ENCODE measurements around the gene THBS1.

DNA sequence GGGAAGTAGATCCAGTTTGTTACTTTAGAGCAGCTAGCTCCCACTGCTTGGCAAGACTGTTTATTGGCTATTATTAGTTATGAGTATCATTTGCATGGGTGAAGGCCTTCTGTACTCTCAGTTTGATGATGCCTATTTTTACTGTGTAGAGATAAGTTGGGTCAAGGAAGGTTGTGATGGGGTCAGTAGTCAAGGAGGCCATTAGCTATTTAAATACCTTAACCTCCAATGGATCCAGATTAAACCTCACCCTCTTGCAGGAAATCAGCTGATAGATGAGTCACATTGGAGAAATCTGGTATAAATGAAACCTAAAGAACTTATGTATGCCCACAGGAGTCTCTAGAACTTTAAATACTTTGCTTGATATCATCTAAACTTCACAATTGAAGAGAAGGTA, 45.0 kb downstream of the THBS1 start:
- TF ChIP-seq, protein P1, sequence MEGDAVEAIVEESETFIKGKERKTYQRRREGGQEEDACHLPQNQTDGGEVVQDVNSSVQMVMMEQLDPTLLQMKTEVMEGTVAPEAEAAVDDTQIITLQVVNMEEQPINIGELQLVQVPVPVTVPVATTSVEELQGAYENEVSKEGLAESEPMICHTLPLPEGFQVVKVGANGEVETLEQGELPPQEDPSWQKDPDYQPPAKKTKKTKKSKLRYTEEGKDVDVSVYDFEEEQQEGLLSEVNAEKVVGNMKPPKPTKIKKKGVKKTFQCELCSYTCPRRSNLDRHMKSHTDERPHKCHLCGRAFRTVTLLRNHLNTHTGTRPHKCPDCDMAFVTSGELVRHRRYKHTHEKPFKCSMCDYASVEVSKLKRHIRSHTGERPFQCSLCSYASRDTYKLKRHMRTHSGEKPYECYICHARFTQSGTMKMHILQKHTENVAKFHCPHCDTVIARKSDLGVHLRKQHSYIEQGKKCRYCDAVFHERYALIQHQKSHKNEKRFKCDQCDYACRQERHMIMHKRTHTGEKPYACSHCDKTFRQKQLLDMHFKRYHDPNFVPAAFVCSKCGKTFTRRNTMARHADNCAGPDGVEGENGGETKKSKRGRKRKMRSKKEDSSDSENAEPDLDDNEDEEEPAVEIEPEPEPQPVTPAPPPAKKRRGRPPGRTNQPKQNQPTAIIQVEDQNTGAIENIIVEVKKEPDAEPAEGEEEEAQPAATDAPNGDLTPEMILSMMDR (IDR thresholded peaks at IDR 0.05; ENCODE audit: insufficient read depth, low read length): no peak
- TF ChIP-seq POLR2AphosphoS5 (IDR thresholded peaks at IDR 0.05; ENCODE audit: low read depth): no peak
- TF ChIP-seq, protein P2, sequence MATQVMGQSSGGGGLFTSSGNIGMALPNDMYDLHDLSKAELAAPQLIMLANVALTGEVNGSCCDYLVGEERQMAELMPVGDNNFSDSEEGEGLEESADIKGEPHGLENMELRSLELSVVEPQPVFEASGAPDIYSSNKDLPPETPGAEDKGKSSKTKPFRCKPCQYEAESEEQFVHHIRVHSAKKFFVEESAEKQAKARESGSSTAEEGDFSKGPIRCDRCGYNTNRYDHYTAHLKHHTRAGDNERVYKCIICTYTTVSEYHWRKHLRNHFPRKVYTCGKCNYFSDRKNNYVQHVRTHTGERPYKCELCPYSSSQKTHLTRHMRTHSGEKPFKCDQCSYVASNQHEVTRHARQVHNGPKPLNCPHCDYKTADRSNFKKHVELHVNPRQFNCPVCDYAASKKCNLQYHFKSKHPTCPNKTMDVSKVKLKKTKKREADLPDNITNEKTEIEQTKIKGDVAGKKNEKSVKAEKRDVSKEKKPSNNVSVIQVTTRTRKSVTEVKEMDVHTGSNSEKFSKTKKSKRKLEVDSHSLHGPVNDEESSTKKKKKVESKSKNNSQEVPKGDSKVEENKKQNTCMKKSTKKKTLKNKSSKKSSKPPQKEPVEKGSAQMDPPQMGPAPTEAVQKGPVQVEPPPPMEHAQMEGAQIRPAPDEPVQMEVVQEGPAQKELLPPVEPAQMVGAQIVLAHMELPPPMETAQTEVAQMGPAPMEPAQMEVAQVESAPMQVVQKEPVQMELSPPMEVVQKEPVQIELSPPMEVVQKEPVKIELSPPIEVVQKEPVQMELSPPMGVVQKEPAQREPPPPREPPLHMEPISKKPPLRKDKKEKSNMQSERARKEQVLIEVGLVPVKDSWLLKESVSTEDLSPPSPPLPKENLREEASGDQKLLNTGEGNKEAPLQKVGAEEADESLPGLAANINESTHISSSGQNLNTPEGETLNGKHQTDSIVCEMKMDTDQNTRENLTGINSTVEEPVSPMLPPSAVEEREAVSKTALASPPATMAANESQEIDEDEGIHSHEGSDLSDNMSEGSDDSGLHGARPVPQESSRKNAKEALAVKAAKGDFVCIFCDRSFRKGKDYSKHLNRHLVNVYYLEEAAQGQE (IDR thresholded peaks at IDR 0.05; ENCODE audit: insufficient replicate concordance, low read depth): no peak
- TF ChIP-seq SPI1 (IDR thresholded peaks at IDR 0.05; ENCODE audit: borderline replicate concordance, low read depth): no peak

Data from HL-60 (cell line).